HG03095 (cell line): ENCODE results near the gene SULF2.

Experiments
- ATAC-seq: cut with Tn5 transposase; IDR thresholded peaks from one replicate; pipeline ENCODE4 v1.9.1; 2021; ENCODE audit warnings: moderate library complexity; ENCODE audit not compliant: unreplicated experiment

The SULF2 gene

DNA sequence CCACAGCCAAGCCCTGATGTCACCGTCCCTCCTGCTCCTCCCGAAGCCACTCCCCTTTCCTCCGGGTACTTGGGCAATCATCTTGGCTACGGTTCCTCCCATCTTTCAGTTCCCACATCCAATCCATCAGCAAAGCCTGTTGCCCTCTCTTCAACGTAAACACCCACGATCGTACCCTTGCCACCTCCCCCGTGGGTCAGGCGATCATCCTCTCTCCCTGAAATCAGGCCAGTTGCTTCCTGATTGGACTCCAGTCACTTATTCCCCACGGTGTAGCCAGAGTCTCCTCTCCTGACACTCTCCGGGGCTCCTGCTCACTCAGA lies 44.5 kb downstream of the SULF2 start:
- ATAC-seq: no peak

DNA sequence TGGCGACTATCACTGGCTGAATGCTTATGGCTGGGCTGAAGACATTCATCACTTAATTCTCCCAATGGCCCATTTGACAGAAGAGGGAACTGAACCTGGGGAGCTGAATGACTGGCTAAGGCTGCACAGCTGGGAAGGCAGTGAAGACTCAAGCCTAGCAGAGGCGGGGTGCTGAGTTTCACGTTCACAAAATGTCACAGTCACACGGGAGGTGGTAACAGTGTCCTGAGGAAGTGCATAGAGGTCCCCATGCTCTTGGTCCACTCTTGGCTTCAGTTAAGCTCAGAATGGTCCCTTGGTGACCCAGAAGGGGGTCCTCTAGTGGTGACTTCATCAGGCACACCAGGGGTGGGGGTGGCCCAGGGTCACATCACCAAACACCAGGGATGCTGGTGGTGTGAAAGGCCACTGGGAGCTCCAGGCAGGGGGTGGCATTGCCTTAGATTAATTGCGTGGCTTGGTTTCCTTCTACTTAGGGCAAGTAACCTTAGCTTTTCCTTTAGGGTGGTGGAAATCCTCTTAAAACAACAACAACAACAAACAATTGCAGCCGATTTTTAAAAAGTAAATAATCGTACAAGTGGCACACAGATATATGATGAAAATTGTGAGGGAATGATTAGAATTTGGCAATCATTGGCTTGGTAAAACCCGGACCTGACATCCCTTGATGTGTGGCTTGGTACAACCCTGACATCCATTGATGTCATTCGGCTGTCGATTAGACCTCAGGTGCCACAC lies 45.0 kb downstream of the SULF2 start:
- ATAC-seq: no peak

DNA sequence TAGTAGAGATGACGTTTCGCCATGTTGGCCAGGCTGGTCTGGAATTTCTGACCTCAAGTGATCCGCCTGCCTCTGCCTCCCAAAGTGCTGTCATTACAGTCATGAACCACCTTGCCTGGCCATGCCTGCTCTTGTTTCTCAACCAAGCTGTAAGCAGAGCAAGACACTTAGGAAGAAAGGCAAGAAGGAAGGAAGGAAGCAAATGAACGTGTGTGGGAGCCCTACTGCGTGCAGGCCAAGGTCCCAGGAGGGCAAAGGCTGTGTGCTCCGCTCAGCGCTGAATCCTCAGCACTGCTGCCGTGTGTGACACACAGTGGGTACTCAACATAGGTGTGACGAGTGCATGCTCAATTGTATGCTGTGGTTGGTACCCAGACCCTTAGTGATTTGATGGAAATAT lies 47.4 kb downstream of the SULF2 start:
- ATAC-seq: no peak

DNA sequence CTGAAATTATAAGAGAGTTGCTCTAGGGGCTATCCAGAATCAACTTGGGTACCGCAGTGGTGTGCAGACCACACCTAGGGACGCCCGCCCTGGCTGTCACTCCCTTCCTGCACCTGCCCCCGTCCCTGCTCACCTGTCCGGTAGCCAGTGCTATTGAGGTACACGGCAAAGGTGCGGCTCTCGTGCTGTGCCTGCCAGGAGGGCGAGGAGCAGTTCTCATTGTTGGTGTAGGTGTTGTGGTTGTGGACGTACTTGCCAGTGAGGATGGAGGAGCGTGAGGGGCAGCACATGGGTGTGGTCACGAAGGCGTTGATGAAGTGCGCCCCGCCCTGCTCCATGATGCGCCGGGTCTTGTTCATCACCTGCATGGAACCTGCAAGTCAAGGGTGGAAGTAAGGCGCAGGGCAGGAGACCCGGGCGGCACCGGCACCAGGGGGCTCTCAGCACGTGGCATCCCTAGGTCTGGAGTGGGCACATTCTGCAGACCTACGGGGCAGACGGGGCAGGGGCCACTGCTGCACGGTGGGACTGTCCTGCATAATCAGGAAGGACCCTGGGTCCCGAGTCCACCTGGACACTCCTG lies 48.6 kb downstream of the SULF2 start:
- no peak for ATAC-seq

DNA sequence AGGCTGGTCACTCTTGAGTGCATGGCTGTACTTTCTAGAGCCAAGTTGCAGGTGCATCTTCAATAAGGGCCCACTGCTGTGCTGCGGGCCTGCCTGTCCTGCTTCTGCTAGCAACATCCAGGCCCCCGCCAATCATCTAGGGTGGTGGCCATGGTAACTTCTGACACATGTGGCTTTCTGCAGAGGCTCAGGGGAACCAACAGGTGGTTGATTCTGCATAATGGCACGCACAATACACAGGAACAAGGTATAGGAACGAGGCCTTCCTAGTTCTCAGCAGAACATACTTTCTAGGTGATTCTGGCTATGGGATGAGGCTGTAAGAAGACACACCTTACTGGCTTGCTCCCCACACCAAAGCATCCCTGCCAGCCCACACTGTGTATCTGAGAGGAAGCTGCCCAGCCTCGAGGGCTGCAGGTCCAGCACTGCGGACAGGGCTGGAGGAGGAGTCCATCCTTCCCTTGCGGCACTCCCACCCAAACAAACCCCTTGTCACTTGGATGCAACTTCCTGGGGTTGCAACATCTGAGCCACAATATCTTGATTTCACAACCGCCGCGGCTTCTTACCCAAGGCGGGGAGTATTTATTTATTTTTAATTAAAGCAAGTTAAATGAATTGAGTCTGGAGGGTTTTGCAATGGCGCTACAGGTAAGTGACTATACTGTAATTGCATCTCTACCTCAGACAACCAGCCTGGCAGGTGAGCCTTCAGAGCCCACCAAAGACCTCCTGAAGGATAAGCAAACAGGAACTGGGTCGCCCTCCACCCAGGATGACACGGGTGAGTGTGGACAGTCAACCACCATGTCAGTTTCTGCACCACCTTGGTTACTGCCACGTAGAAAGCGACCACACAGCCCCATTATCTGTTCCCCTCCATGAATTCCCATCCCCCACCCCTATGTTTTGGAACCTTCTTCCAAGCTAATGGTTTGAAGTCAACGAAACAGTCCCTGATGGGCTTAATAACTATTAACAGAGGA lies 49.6 kb downstream of the SULF2 start:
- ATAC-seq: no peak

DNA sequence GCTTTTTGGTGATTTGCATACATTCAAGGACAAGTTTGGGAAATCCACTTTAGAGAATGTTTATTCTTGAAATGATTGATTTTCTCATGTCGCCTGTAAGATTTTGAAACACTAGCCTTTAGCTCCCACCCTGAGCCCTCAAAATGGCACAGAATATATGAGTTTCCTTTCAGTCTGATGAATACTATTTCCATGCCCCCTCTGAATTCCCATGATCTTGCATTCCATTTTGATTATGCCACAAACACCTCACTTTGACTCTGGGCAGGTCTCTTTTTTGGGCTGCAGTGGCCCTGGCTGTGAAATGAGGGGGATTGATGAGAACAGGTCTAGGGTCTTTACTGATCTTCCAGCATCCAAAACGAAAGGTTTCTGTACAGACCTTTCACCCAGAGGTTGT lies 50.4 kb downstream of the SULF2 start:
- no peak for ATAC-seq

DNA sequence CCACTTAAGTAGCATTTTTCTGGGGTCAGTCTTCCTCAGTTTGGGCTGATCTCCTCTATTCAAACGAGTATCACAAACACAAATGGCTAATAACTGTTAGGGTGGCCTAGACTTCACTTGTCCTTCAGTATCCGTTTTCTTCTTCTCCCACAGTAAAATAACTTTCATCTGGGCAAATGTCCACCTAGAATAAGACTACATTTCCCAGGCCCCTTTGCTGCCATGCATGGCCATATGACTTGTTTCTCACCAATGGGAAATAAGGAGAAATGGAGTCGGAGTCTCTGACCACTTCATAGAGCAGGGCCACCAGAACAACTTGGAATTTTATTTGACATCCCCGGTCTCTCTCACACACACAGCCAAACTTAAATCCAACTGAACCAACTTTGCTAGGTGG lies 51.4 kb downstream of the SULF2 start:
- no peak for ATAC-seq

DNA sequence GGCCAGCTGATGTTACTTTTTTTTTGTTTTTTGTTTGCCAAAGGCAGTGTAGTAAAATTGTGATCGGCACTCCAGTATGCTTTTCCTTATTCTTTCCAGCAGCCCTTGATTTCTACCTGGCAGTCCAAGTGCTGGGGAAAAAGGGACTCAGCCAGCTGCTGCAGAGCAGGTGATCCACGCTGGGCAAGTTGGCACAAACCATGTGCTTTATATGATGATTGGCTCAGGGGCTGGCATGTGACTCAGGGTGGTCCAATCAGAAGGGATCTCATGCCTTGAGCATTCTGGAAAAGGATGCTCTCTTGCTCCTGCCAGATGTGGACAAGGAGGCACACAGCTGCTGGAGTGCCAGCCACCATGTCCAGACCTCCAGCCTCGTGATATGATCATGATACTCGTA lies 54.5 kb downstream of the SULF2 start:
- ATAC-seq: no peak

DNA sequence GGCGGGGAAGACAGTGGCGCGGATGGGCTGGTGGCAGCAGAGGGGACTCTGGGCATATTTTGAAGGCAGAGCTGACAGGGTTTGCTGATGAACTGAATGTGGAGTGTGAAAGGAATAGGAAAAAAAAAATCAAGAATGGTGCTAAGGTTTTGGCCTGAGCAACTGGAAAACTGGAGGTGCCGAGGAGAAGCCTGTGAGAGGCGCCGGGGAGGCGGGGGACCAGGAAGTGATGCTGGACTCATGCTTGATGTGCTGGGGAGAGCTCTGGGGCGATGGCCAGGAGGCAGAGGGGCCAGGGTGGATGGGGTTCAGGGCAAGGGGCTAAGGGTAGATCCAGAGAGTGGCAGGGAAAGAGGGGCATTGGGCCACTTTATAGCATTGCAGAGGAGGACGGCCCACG lies 55.8 kb downstream of the SULF2 start:
- ATAC-seq: no peak

DNA sequence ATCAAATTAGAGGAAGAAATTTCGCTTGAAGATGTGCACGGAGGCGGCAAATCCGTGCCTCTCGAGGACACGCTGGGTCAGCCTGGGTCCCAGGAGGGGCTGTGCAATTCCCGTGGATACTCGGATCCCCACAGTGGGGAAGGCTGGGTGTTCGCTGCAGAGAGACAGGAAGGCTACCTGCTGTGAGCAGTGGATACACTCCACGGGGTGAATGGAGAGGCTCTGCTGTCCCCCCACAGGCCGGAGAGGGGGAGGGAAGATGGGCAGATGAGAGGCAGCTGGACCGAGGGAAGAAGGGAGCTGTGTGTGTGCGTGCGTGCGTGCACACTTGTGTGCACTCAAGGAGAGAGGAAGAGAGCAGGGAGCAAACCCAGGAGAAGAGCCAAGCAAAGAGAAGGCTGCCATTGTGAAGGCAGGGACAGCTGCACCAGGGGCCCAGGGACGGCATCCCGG lies 57.3 kb downstream of the SULF2 start:
- no peak for ATAC-seq

DNA sequence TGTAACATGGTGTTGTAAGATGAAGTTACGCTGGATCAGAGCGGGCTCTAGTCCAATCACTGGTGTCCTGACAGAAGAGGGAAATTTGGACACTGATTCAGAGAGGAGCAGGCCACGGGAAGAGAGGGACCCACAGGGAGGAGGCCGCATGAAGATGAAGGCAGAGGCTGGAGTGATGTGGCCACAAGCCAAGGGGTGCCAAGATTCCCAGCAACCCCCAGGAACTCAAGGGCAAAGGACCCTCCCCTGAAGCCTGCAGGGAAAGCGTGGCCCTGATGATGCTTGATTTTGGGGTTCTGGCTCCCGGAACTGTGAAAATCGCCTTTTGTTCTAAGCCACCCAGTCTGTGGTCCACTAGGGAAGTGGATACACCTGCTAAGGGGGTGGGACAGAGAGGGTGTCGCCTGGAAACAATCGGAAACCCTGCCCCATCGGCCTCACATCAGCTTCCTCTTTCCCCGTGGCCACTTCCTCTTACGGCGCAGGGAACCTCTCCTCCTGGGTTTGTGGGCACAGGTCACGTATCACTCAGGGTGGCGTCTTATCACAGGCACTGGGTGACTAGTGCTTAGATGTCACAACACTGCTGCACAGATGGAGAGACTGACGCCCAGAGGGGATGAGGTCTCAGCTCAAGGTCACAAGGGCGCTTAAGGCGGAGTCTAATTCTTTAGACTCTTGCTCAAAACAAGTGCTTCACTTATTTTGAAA lies 58.0 kb downstream of the SULF2 start:
- peak; percentile 59 for ATAC-seq

DNA sequence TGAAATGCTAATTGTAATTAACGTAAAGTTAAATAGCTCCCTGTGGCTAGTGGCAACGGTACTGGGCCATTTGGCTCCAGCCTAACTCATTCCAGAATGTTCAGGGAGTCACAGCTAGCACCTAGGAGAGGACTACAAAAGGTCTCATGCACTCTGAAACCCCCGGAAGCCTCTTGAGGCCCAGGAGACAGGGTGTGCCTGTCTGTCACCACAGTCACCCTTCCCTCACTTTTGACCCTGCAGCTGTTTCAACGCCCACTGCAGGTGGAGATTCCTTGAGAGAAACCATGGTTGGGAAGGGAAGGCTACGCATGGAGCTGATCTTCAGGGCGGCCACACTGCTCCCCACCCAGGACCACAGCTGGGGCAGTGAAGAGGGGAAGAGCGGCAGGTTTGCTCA lies 58.6 kb downstream of the SULF2 start:
- no peak for ATAC-seq

DNA sequence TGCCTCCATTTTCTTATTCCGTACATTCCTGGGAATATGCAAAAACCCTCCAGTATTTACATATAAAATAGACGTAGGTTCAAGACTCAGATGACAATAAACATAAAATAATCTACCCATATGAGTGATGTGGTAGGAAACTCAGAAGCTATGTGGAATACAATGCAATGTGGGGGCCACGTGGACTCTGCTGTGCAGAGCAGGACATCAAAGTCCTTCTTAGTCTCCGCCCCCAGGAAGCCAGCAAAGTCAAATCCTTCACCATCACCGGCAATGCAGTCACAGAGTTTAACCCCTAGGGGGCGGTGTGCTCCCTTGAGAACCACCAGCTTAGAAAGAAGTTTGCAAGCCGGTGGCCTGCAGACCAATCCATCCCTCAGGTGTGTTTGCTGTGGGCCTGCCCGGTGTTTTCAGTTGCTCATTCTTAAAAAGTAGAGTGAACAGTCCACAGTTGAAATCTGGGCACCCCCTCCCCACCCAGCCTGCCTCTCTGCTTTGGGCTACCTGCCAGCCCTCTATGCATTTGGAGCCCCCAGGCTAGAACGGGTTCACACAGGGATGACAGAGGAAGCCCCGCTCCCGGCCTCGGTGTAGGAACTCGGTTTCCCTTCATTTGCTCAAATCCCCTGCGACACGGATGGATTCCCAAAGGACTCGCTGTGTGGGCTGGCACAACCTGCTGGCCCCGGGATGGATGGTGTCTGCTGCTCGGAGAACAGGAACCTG lies 59.9 kb downstream of the SULF2 start:
- no peak for ATAC-seq

DNA sequence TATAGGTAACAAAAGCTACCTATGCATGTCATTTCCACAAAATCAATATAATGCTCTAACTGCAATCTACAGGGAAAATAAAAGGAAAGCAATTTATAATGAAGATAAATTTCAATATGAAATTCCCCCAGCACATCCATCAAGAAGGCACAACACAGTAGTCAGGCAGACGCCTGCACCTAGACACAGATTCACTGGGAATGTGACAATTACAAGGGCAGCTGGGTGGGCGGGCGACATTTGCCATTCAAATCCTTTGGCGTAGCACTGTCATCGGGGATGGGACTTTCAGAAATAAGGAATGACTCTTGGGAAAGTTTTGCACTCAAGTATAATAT lies 60.4 kb downstream of the SULF2 start:
- no peak for ATAC-seq

DNA sequence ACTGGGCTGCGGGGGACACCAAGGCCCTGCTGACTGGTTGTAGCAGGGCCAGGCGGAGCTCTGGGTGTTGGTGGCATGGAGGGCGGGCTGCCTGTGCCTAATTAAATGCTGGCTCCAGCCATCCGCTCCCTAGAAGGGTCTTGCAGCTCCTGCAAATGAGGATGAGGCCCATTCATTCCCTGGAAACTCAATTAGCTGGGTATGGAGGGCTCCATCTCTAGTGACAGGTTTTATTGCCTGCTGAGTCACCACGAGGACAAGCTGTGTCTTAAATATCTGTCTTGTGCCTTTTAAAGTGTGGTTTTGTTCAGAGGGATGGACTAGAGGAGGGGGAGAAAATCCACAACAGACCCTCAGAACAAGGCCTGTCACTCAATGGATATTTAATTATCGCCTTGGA lies 60.9 kb downstream of the SULF2 start:
- no peak for ATAC-seq

DNA sequence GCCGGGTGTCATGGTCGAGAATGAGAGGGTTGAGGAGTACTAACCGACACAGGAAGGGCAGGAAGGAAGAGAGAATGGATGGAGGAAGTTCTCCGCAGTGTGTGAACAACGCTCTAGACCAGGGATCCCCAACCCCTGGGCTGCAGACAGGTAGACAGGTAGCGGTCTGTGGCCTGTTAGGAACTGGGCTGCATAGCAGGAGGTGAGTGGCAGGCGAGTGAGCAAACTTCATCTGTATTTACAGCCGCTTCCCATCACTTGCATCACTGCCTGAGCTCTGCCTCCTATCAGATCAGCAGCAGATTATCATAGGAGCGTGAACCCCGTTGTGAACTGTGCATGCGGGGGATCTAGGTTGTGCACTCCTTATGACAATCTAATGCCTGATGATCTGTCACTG lies 62.0 kb downstream of the SULF2 start:
- ATAC-seq: no peak

DNA sequence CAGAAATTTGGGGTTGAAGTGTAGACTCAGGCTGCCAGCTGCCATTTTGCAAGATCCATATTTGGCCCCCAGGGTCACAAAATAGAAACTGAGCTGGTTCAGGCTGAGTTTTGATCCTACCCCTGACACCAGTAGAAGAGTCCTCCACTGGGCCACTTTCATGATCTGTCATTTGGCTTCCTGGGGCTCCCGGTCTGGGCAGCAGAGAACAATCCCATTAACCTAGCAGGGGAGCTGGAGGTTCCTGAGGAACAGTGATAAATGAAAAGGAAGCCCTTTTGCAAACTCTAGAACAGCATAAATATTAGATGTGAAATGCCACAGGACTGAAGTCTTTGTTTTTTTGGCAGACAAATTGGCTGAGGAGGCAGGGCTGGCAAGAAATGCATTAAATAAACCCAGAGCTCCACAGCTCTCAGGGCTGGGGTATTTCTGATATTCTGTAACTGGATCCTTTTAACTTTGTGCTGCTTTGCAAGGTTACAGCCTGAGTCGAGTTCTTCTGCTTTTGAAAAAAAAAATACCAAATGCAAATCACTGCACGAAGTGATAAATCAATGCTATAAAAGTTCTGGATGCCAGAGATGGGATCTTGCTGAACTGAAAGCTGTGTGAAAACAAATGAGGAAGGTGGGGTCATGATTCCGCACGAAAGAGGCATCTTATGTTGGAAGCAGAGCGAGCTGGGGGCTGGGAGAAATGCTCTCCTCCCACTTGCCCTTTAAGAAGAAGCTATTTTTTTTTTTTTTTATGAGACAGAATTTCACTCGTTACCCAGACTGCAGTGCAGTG lies 64.4 kb downstream of the SULF2 start:
- ATAC-seq: no peak

DNA sequence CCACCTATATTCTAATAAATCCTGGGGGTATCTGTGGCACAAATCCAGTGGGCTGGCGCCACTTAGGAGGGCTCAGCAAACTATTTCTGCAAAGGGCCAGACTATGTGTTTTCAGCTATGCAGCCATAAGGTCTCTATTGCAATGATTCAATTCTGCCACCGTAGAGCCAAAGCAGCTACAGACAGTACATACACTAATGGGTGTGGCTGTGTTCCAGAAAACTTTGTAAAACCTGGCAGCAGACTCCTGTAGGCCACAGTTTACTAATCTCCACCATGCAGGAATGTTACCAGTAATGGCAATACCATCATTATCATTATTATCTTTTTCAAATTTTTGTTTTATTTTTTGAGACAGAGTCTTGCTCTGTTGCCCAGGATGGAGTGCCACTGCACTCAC lies 65.7 kb downstream of the SULF2 start:
- ATAC-seq: no peak

DNA sequence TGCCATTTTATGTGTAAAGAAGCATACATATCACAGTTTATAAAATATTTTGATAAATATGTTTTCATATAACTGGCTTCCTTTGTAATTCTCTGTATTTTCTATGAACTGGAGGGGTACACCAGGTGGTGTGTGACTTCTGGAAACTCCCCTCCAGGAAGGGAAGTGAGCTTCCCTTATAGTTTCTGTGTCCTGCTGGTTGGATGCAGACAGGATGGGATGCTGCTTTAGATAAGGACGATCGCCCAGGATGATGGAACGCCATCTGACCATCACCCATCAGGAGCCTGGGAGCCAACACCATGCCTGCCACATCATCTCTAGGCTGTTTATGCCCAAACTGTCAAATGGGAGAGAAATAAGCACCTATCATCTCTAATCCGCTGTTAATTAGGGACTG lies 66.1 kb downstream of the SULF2 start:
- no peak for ATAC-seq

DNA sequence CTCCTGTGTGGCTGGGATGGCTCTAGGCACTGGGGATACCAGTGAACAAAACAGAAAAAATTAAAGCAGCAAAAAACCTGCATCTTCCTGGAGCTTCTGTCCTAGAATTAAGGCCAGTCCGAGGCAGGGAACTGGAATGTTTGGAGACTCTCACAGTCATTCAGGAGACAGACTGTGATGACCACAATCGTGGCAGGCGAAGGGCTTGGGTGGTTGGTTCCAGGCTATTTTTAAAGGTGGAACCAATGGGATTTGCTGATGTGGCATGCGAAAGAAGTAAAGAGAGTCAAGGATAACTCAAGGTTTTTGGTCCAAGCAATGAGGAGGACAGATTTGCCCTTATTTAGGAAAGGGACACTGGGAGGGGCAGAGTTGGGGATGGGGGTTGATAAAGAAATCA lies 66.9 kb downstream of the SULF2 start:
- ATAC-seq: no peak
